PC-3 (cell line): ENCODE data around the gene CDKN2AIP.

Source experiments
- CTCF ChIP-seq: fragments of 300-600 bp; sonication (generic); conservative IDR thresholded peaks from 2 replicates; pipeline ENCODE4 v1.5.1; 2017; ENCODE audit warnings: antibody characterized with exemption, low read depth, mild to moderate bottlenecking, low read length
- EZH2 ChIP-seq: fragments of 300-600 bp; sonication (generic); IDR thresholded peaks from one replicate; pipeline ENCODE4 v1.6.1; 2017; ENCODE audit warnings: antibody characterized with exemption, mild to moderate bottlenecking, low read length; ENCODE audit not compliant: unreplicated experiment
- EZH2phosphoT487 ChIP-seq: fragments of 300-600 bp; sonication (generic); IDR thresholded peaks from 2 replicates; pipeline ENCODE4 v1.6.1; 2018; ENCODE audit warnings: mild to moderate bottlenecking, antibody characterized with exemption, low read length, borderline replicate concordance

GRCh38 chr4:183416879-183417755 is 27.3 kb upstream of the CDKN2AIP start:
- TF ChIP-seq CTCF (no peak), EZH2phosphoT487 (no peak), EZH2 (no peak)
